ENCODE measurements around the gene ATG4D. TPM values are rescaled to one million over a fixed set of nuclear protein-coding genes. Genes with fewer than 3 reads are reported as not detected.
"Not testable (repeated sequence)": the region's sequence is repeated elsewhere in the genome, so short reads cannot be mapped to it uniquely, and the experiment has no call there.

The ATG4D gene
- total RNA-seq, 1 donor from 2014 or later, result 52.6 TPM

GRCh38 chr19:10532457-10532856 lies 11.2 kb upstream of the ATG4D start:
- Mint-ChIP-seq H3K4me1 (ENCODE audit: low read depth) (no peaks in the 10 kb centered on the region), H3K27ac (no peak overlapping the region), H3K27me3 (peaks cover 10% of the 10 kb centered on the region)

GRCh38 chr19:10533646-10534386 lies 9.9 kb upstream of the ATG4D start:
- Mint-ChIP-seq H3K27me3 (peaks cover 17% of the 10 kb centered on the region), H3K4me3 (ENCODE audit: low read depth) (no peak overlapping the region), H3K36me3 (ENCODE audit: insufficient read depth) (no peaks in the 10 kb centered on the region)

More at GRCh38 chr19:10532457-10532856, 11.2 kb upstream of the ATG4D start:
- no peak for TF ChIP-seq CTCF (IDR thresholded peaks at IDR 0.05; ENCODE audit: unreplicated experiment)
- Mint-ChIP-seq H3K9me3 (ENCODE audit: low read depth) (no peaks in the 10 kb centered on the region), H3K36me3 (ENCODE audit: insufficient read depth) (no peaks in the 10 kb centered on the region), H3K4me3 (ENCODE audit: low read depth) (no peak overlapping the region)
- no peak for DNase-seq (ENCODE audit: low spot score, unreplicated experiment)

GRCh38 chr19:10535613-10536012 lies 8.1 kb upstream of the ATG4D start:
- no peak for TF ChIP-seq CTCF (IDR thresholded peaks at IDR 0.05; ENCODE audit: unreplicated experiment)
- H3K9me3 Mint-ChIP-seq (ENCODE audit: low read depth), result no peaks in the 10 kb centered on the region
- H3K27ac Mint-ChIP-seq, result no peak overlapping the region
- no peak for DNase-seq (ENCODE audit: low spot score, unreplicated experiment)
- H3K36me3 Mint-ChIP-seq (ENCODE audit: insufficient read depth), result no peaks in the 10 kb centered on the region
- H3K4me1 Mint-ChIP-seq (ENCODE audit: low read depth), result no peaks in the 10 kb centered on the region
- H3K27me3 Mint-ChIP-seq, result peaks cover 19% of the 10 kb centered on the region
- H3K4me3 Mint-ChIP-seq (ENCODE audit: low read depth), result no peak overlapping the region

More at GRCh38 chr19:10533646-10534386, 9.9 kb upstream of the ATG4D start:
- DNase-seq (ENCODE audit: low spot score, unreplicated experiment), result no peak
- Mint-ChIP-seq H3K9me3 (ENCODE audit: low read depth) (no peaks in the 10 kb centered on the region), H3K4me1 (ENCODE audit: low read depth) (no peaks in the 10 kb centered on the region), H3K27ac (no peak overlapping the region)
- no peak for TF ChIP-seq CTCF (IDR thresholded peaks at IDR 0.05; ENCODE audit: unreplicated experiment)

- Mint-ChIP-seq H3K27ac (no peak overlapping the region), H3K9me3 (ENCODE audit: low read depth) (no peaks in the 10 kb centered on the region), H3K4me1 (ENCODE audit: low read depth) (no peaks in the 10 kb centered on the region), H3K27me3 (peaks cover 14% of the 10 kb centered on the region), H3K4me3 (ENCODE audit: low read depth) (no peak overlapping the region), H3K36me3 (ENCODE audit: insufficient read depth) (no peaks in the 10 kb centered on the region)
- DNase-seq (ENCODE audit: low spot score, unreplicated experiment), result no peak
- TF ChIP-seq CTCF (IDR thresholded peaks at IDR 0.05; ENCODE audit: unreplicated experiment), result no peak
Observed at GRCh38 chr19:10537668-10538067, 6.0 kb upstream of the ATG4D start.

GRCh38 chr19:10538204-10538983 lies 5.3 kb upstream of the ATG4D start:
- Mint-ChIP-seq H3K36me3 (ENCODE audit: insufficient read depth) (no peaks in the 10 kb centered on the region), H3K4me3 (ENCODE audit: low read depth) (no peak overlapping the region), H3K9me3 (ENCODE audit: low read depth) (no peaks in the 10 kb centered on the region), H3K27ac (no peak overlapping the region), H3K27me3 (peaks cover 14% of the 10 kb centered on the region), H3K4me1 (ENCODE audit: low read depth) (peaks cover 2% of the 10 kb centered on the region)
- no peak for DNase-seq (ENCODE audit: low spot score, unreplicated experiment)
- TF ChIP-seq CTCF (IDR thresholded peaks at IDR 0.05; ENCODE audit: unreplicated experiment), result no peak

- not testable (repeated sequence) for H3K4me1 Mint-ChIP-seq (ENCODE audit: low read depth); H3K27ac Mint-ChIP-seq; H3K9me3 Mint-ChIP-seq (ENCODE audit: low read depth); H3K36me3 Mint-ChIP-seq (ENCODE audit: insufficient read depth); H3K4me3 Mint-ChIP-seq (ENCODE audit: low read depth); DNase-seq (ENCODE audit: low spot score, unreplicated experiment)
- H3K27me3 Mint-ChIP-seq, result peaks cover 11% of the 10 kb centered on the region
Observed at GRCh38 chr19:10539016-10539415, 4.7 kb upstream of the ATG4D start.

All from progenitor cell of endocrine pancreas (in vitro differentiated cells).